H4 (cell line): Measurements from ENCODE around the gene GOLGA8N. TPM values are rescaled to one million over a fixed set of nuclear protein-coding genes. Genes with fewer than 3 reads are reported as not detected.
A peak's percentile ranks its signal among the peaks of the same experiment; 100 is the strongest.

Source experiments
- DNase-seq: peaks from one replicate; pipeline ENCODE4 v3.0.0-alpha.2; 2015; ENCODE audit warnings: low spot score
- total RNA-seq: library from RNA; depleted of rRNA; stranded (reverse); fragments of >200 nt; shearing (Covaris generic); gene quantifications from 2 replicates; pipeline ENCODE4 v1.2.3, GENCODE V29; 2014; rRNA removed

The GOLGA8N gene
- total RNA-seq, 1 experiment from 2014 or later, result 0.91 TPM

DNA sequence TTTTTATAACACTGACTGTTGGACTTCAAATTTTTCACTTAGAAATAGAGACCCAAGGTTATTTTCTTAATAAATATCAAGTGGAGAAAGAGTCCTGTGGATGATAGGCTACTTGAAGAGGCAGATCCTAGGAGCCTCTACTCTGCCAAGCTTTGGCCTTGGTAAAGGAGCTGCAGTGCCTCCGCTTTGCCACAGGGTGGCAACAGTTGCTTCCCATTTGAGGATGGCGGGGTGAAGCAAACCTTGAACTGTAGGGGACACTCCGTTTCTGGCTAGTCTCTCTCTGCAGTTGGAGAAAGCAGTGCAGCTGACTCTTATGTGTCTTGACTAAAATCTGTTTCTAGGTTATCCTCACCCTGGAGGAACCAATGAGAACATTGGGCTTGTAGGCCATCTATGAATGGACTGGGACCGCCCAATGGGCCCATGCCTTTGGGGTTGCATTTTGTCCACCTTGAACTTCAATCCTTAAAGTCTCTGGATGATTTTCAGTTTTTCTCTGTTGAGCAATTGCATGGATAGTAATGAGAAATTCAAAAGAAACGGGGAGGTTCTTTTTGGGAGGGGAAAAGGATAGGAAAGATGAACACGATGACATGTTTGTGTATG lies 58.1 kb downstream of the GOLGA8N start:
- peak; percentile 72 for DNase-seq

DNA sequence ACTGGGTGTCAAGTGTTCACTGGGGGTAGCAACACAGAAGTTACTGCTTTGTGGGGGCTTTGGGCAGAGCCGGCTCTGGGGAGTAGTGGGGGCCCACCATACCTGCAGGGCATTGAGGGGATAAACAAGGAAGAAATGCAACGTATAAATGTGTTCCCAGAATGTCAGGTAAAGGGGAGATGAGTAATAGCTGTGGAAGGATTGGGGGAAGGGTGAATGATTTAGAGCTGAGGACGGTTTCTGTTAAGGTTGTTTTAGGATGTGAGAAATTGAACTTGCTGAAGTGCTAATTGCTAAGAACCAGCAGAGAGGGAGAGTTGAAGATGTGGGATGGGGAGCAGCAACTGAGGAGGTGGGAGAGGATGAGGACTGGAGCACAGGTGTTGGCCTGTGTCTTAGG lies 58.9 kb downstream of the GOLGA8N start:
- DNase-seq, result no peak

DNA sequence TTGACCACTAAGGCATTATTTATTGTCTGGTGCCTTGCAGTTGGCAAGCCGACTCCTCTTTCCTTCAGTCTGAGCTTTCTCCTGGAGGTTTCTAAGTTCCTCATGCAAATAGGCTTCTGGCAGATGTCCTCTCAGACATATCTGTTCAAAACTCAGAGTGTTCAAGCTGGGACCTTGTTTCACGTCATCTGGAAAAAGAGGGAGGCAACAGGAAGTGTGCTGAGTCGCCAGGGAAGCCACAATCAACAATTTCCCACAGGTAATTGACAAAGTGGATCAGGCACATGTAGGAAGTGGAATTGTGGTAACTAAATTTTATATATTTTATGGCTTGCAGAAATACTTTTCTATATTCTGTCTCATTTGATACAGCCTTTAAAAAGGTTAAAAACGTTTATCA lies 62.8 kb downstream of the GOLGA8N start:
- DNase-seq, result no peak

DNA sequence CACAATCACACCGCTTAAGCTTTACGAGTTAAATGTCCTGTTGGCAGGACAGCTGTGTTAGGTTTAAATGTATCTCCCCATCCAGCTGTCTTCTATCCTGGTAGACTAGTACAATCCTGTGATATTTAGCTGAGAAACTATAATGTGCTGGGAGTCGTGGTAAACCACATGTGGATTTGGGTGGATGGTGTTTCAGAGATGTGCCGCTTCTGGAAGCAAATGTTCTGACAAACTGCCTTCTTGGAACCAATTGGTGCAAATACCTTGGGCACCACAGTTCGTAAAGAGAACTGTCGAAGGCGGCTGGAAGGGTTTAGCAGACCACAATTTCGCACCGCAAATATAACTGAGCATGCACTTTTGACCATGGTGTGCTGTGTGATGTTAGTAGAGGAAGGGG lies 63.2 kb downstream of the GOLGA8N start:
- DNase-seq, result no peak

Other genes starting within 250 kb of the GOLGA8N start
- 0.18 TPM in 1 of 2 replicates, not detected in the other for gene GOLGA8K, start 190.2 kb upstream of the GOLGA8N start, total RNA-seq
- gene GOLGA8O, start 137.8 kb upstream of the GOLGA8N start, total RNA-seq, result 0.10 TPM in 1 of 2 replicates, not detected in the other
- 31.3 and 32.5 TPM in 2 replicates for gene ARHGAP11A, start 22.0 kb downstream of the GOLGA8N start, total RNA-seq
- 0.64 and 0.95 TPM in 2 replicates for gene SCG5, start 48.3 kb downstream of the GOLGA8N start, total RNA-seq
- gene GREM1, start 124.5 kb downstream of the GOLGA8N start, total RNA-seq, result not detected in 2 replicates